CD8-positive, alpha-beta memory T cell (primary cell): ENCODE measurements around the gene MMP24. TPM values are rescaled to one million over a fixed set of nuclear protein-coding genes. Genes with fewer than 3 reads are reported as not detected.

Experiments used
- CTCF ChIA-PET: fragments of 350-600 bp; sonication (Branson Sonifier 250); formaldehyde crosslinking; loops from one replicate; lab custom pipeline; 2021; ENCODE audit warnings: antibody characterized with exemption; lab: Charles Lee
- POLR2A ChIA-PET: fragments of 350-600 bp; sonication (Branson Sonifier 250); formaldehyde crosslinking; loops from one replicate; lab custom pipeline; 2021; ENCODE audit warnings: antibody characterized with exemption; lab: Charles Lee
- DNase-seq, 5 donors: peaks; one replicate each; pipeline versions ENCODE4 v3.0.0 to v3.0.0-alpha.2; 2020 to 2022; ENCODE audit warnings: mixed read lengths in 1 of 5
- H3K27ac ChIP-seq: one replicate; pipeline ENCODE4 v1.7.0; 2013; ENCODE audit warnings: low read depth, mild to moderate bottlenecking, low read length, moderate library complexity
- H3K27me3 ChIP-seq: 2 replicates; pipeline ENCODE4 v1.7.0; 2013; ENCODE audit warnings: low read length, mild to moderate bottlenecking; ENCODE audit not compliant: insufficient read depth, poor library complexity, severe bottlenecking
- H3K36me3 ChIP-seq: 2 replicates; pipeline ENCODE4 v1.7.0; 2013; ENCODE audit warnings: mild to moderate bottlenecking, low read length, moderate library complexity; ENCODE audit not compliant: insufficient read depth
- H3K4me1 ChIP-seq: 2 replicates; pipeline ENCODE4 v1.7.0; 2013; ENCODE audit warnings: mild to moderate bottlenecking, low read length, moderate library complexity; ENCODE audit not compliant: insufficient read depth
- H3K4me3 ChIP-seq: 2 replicates; pipeline ENCODE4 v1.7.0; 2013; ENCODE audit warnings: mild to moderate bottlenecking, low read length
- H3K9me3 ChIP-seq: 2 replicates; pipeline ENCODE4 v1.7.0; 2013; ENCODE audit warnings: mild to moderate bottlenecking, low read length
- H3K27ac Mint-ChIP-seq, 8 donors: one replicate each; pipeline ENCODE4 v1.8.0; 2020 to 2021; ENCODE audit warnings: mixed read lengths in 8 of 8, mild to moderate bottlenecking in 6 of 8, inconsistent platforms in 3 of 8, moderate library complexity in 3 of 8
- H3K27me3 Mint-ChIP-seq, 2 donors: one replicate each; pipeline ENCODE4 v1.8.0; 2020 to 2021; ENCODE audit warnings: mixed read lengths in 2 of 2, mild to moderate bottlenecking in 1 of 2, moderate library complexity in 1 of 2
- H3K36me3 Mint-ChIP-seq, 3 donors: one replicate each; pipeline ENCODE4 v1.8.0; 2020 to 2021; ENCODE audit warnings: mixed read lengths in 3 of 3, inconsistent platforms in 1 of 3, mild to moderate bottlenecking in 1 of 3
- H3K4me1 Mint-ChIP-seq, 3 donors: one replicate each; pipeline ENCODE4 v1.8.0; 2020 to 2021; ENCODE audit warnings: mixed read lengths in 3 of 3, inconsistent platforms in 1 of 3, mild to moderate bottlenecking in 1 of 3
- H3K4me3 Mint-ChIP-seq, 7 donors: one replicate each; pipeline ENCODE4 v1.8.0; 2020 to 2021; ENCODE audit warnings: mixed read lengths in 7 of 7, mild to moderate bottlenecking in 6 of 7, moderate library complexity in 4 of 7, inconsistent platforms in 2 of 7
- H3K9me3 Mint-ChIP-seq, 5 donors: one replicate each; pipeline ENCODE4 v1.8.0; 2020 to 2022; ENCODE audit warnings: mixed read lengths in 5 of 5, mild to moderate bottlenecking in 3 of 5, moderate library complexity in 2 of 5, inconsistent platforms in 1 of 5
- polyA plus RNA-seq: library from polyadenylated mRNA; unstranded; fragments of 300-500 nt; fragmentation: Illumina TruSeq; gene quantifications from one replicate; pipeline ENCODE4 v1.2.3, GENCODE V29; 2021
- total RNA-seq, 2 experiments: library from RNA; stranded (reverse); gene quantifications; one replicate each; pipeline ENCODE4 v1.2.3, GENCODE V29; 2021

Gene MMP24
- total and polyA plus RNA-seq, 3 experiments from 2014 or later, result 0.07 to 0.18 TPM; not detected in 1

- H3K27ac Mint-ChIP-seq, result no peak overlapping the region
- Histone ChIP-seq H3K4me1 (no peaks in the 10 kb centered on the region), H3K4me3 (no peak overlapping the region), H3K36me3 (no peaks in the 10 kb centered on the region), H3K27ac (no peak overlapping the region), H3K9me3 (no peaks in the 10 kb centered on the region), H3K27me3 (no peaks in the 10 kb centered on the region)
- H3K36me3 Mint-ChIP-seq, result peaks cover 0 to 25% (median 13%) of the 10 kb centered on the region in 3 donors
- H3K27me3 Mint-ChIP-seq, result no peaks in the 10 kb centered on the region
- ChIA-PET POLR2A (no interaction called here), CTCF (no interaction called here)
- no peaks in the 10 kb centered on the region for H3K4me1 Mint-ChIP-seq
- H3K9me3 Mint-ChIP-seq, result no peaks in the 10 kb centered on the region
- H3K4me3 Mint-ChIP-seq, result no peak overlapping the region
- no peak for DNase-seq
Measured at GRCh38 chr20:35325401-35325800, 98.9 kb downstream of the MMP24 start.

- DNase-seq, result no peak
- Histone ChIP-seq H3K36me3 (no peaks in the 10 kb centered on the region), H3K4me1 (no peaks in the 10 kb centered on the region), H3K4me3 (no peak overlapping the region), H3K9me3 (no peaks in the 10 kb centered on the region), H3K27me3 (no peaks in the 10 kb centered on the region), H3K27ac (no peak overlapping the region)
- H3K36me3 Mint-ChIP-seq, result peaks cover 0 to 21% (median 13%) of the 10 kb centered on the region in 3 donors
- CTCF ChIA-PET, result no interaction called here
- peak overlapping the region in 1 of 7 donors; percentile 11 for H3K4me3 Mint-ChIP-seq
- H3K4me1 Mint-ChIP-seq, result no peaks in the 10 kb centered on the region
- H3K27me3 Mint-ChIP-seq, result no peaks in the 10 kb centered on the region
- peak overlapping the region in 3 of 8 donors; percentile 6 to 65 (median 23) for H3K27ac Mint-ChIP-seq
- POLR2A ChIA-PET, result no interaction called here
- H3K9me3 Mint-ChIP-seq, result no peaks in the 10 kb centered on the region
Measured at GRCh38 chr20:35326021-35326739, 99.7 kb downstream of the MMP24 start.

Other genes starting within 250 kb of the MMP24 start
- 10 to 100 TPM; 51.2 to 53.4 TPM for gene TRPC4AP, start 133.9 kb upstream of the MMP24 start, total RNA-seq
- 59.8 TPM for gene TRPC4AP, start 133.9 kb upstream of the MMP24 start, polyA plus RNA-seq
- gene EDEM2, start 79.4 kb upstream of the MMP24 start, total RNA-seq, result 10 to 100 TPM; 19.3 to 20.1 TPM
- gene EDEM2, start 79.4 kb upstream of the MMP24 start, polyA plus RNA-seq, result 48.4 TPM
- gene PROCR, start 54.6 kb upstream of the MMP24 start, total RNA-seq, result 1 to 10 TPM; 2.6 to 2.7 TPM
- 10.7 TPM for gene PROCR, start 54.6 kb upstream of the MMP24 start, polyA plus RNA-seq
- 10 to 100 TPM; 36.5 to 36.6 TPM for gene MMP24OS, start 51.4 kb downstream of the MMP24 start, total RNA-seq
- 14.0 TPM for gene MMP24OS, start 51.4 kb downstream of the MMP24 start, polyA plus RNA-seq
- 100 to 1,000 TPM; 204 to 207 TPM for gene EIF6, start 58.1 kb downstream of the MMP24 start, total RNA-seq
- gene EIF6, start 58.1 kb downstream of the MMP24 start, polyA plus RNA-seq, result 171 TPM
- not detected for gene FAM83C, start 65.7 kb downstream of the MMP24 start, total RNA-seq
- gene FAM83C, start 65.7 kb downstream of the MMP24 start, polyA plus RNA-seq, result not detected
- 10 to 100 TPM; 64.5 to 71.0 TPM for gene UQCC1, start 185.3 kb downstream of the MMP24 start, total RNA-seq
- 14.3 TPM for gene UQCC1, start 185.3 kb downstream of the MMP24 start, polyA plus RNA-seq
- gene GDF5, start 211.5 kb downstream of the MMP24 start, total RNA-seq, result not detected
- gene GDF5, start 211.5 kb downstream of the MMP24 start, polyA plus RNA-seq, result not detected
- 10 to 100 TPM; 34.8 to 42.2 TPM for gene CEP250, start 228.9 kb downstream of the MMP24 start, total RNA-seq
- 17.2 TPM for gene CEP250, start 228.9 kb downstream of the MMP24 start, polyA plus RNA-seq